Measurements from ENCODE around the gene TBP.

DNA sequence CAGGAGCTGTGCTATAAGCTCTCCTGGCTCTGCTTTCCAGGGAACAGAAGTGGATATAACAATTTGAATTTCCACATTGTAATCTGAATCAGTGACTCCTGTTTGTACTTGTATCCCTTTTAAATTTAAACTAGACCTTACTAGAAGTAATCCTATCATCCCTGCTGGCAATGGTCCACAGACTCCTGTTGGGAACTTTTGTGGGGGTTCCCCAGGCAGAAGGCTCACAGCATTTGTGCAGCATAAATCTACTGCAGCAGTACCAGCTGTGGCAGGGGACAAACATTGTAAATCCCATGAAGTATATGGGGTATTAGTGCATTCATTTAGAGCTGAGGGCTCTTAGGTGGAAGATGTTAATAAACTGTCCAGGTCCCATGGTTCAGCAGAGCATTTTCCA is 42.3 kb downstream of the TBP start:
- TF ChIP-seq EZH2phosphoT487 (IDR thresholded peaks at IDR 0.05; ENCODE audit: low read depth, severe bottlenecking, unreplicated experiment) (no peak), EZH2 (IDR thresholded peaks at IDR 0.05; ENCODE audit: borderline replicate concordance) (no peak)

All from hepatocyte (in vitro differentiated cells).